SIG-M5 (cell line): Measurements from ENCODE around the gene GLI1.

Source experiments
- DNase-seq: peaks from one replicate; lab custom pipeline; 2025; lab: John Stamatoyannopoulos, UW

GLI1 gene

DNA sequence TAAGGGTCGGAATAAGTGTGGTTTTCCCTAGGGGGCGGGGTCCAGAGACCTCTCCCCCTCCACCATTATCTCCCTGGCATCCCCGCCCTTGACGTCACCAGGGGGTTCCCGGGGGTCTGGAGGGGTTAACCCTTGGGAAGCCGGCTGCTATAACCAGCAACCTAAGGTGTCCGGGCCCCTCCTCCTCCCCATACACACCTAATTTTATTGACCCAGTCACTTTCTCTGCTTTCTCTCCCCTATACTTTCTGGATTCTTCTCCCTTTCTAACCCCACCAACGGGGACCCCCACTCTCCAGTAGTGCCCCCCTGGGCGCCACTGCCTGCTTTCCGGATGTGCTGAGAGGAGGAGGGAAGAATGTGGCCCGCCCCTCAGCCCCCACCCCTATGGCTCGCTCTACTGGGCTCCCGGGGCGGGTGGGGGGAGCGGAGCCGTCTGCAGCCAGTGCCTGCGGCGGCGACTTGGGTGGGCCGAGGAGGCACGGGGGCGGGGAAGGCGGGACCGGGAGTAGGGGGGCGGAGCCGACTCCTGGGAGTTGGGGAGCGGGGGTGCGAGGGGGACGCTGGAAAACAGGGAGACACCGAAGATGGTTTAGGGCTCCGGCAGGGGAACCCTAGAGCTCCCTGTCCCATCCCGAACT lies 1.8 kb downstream of the GLI1 start:
- no peak for DNase-seq

DNA sequence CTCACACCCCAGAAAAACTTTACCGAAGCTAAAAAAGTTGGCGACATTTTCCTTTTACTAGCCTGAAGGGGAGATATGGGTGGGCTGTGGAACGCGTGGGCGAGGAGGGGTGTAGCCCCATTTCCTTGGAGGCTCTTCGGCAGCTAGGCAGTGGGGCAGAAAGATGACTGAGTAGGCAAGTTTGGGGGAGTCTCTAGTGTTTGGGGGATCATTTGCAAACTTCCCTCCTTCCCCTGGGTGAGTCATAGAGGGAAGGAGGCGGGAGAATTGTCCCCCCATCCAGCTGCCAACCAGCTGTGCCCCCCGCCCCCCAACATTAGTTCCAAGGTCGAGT lies 2.3 kb downstream of the GLI1 start:
- DNase-seq = no peak

DNA sequence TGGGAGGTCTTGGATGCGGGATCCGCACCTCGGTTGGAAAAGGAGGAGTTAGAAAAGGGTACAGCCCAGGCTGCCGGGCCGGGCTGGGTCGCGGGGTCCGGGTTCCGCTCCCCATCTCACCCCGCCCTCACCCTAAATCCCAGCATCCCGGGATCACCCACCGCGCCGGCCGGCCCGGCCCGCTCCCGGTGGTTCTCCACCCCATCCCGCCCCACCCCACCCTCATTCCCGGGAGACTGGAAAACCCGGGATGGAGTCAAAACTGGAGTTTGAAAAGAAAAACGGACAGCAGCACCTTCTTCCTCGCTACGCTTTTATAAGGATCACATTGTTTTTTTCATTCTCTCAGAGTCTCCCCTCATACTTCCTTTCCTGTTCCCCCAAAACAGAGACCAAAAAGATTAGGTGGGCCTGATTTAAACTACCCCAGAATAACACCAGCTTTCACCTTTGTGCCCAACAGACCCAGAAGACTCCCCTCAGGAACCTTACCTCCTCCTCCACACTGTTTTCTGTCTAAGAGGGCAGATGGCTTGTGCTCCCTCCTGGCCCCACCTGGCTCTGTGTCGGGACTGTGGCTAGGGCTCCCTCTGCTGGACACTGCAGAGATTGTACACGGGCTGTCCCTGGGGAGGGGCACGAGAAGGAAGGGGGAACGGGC lies 2.8 kb downstream of the GLI1 start:
- DNase-seq = no peak

DNA sequence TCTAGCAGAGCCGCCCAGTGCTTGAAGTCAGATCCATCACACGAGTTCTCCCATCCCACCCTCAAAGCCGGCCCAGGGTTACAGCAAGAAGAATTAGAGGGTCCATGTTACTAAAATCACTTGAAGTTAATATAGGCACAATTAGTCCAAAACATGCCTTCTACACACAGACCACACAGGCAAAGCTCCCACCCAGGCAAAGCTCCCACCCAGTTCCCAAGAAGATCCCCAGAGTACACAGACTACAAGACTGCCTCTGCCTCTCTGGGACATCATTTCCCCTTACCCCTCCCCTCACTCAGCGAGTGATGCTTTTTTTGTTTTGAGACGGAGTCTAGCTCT lies 3.3 kb downstream of the GLI1 start:
- DNase-seq = no peak

DNA sequence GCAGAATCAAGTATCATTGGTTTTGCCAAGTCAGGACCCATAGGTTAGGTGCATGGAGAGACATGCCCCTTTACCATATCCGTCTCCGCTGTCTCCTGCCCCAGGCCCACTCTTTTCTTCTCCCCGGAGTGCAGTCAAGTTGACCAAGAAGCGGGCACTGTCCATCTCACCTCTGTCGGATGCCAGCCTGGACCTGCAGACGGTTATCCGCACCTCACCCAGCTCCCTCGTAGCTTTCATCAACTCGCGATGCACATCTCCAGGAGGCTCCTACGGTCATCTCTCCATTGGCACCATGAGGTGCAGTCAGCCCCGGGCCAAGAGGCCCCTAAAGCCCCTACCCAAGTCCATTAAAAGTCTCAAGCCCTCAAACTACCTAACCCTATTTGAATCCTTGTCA lies 5.0 kb downstream of the GLI1 start:
- DNase-seq = no peak

DNA sequence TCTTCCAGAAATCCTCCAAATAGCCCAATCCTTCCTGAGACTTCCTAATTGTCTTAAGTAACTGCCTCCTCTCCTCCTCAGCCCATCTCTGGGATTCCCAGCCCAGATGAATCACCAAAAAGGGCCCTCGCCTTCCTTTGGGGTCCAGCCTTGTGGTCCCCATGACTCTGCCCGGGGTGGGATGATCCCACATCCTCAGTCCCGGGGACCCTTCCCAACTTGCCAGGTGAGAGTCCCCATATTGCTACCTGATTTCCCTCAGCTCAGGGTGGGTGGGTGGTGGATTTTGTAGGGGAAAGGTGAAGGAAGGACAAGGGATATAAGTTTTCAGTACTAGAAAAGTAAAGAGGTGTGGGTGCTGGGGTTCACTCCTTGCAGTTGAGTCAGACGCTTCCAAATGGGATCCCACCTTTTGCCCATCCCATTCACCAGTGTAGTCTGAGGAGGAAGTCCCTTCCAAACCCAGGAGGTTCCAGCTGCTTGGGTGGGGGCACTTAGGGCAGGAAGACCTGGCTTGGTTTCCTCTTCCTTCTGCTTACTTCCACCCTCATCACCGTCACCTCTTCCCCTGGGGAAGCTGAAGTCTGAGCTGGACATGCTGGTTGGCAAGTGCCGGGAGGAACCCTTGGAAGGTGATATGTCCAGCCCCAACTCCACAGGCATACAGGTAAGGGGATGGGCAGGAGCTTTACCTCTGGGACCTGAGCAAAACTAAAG lies 5.6 kb downstream of the GLI1 start:
- DNase-seq = no peak

DNA sequence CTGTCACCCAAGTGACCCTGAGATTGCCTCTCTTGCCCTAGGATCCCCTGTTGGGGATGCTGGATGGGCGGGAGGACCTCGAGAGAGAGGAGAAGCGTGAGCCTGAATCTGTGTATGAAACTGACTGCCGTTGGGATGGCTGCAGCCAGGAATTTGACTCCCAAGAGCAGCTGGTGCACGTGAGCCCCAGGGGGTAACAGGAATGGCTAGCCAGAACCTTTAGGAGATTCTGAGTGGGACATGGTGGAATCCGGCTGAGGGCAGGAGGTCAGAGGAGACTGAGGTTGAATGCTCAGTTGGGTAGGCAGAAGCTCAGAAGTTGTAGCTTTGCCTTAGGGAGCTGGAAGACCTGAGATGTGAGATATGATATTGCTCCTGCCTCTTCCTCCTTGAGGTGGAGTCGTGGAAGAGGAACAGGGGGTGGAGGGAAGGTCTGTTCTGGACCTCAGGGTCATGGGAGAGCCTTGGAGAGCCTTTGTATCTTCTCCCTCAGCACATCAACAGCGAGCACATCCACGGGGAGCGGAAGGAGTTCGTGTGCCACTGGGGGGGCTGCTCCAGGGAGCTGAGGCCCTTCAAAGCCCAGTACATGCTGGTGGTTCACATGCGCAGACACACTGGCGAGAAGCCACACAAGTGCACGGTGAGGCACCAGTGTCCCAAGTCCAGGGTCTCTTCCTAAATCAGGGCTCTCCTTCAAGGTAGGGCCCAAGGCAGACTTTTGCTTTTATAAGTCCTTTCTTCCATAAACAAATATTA lies 6.3 kb downstream of the GLI1 start:
- DNase-seq = no peak

DNA sequence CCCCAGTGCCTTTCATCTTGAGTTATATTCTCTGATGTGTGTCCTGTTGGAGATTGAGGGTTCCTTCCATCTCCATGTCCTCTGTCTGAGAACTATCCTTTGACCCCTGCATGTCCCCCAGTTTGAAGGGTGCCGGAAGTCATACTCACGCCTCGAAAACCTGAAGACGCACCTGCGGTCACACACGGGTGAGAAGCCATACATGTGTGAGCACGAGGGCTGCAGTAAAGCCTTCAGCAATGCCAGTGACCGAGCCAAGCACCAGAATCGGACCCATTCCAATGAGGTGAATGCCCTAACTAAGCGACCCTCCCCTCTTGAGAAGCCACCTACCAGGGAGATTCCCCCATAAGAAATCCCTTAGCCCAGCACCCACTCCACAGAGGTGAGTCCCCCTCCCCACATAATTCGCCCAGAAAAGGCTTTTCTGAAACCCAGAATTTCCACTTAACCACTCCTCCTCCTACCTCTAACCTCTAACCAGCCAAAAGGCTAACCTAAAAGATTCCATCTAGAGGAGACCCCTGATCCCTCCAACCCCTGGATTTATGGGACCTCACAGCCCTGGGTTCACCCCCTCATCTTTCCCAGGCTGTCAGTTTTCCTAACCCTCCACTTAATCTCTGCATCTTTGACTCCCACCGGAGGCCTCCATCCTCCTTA lies 7.8 kb downstream of the GLI1 start:
- no peak for DNase-seq

DNA sequence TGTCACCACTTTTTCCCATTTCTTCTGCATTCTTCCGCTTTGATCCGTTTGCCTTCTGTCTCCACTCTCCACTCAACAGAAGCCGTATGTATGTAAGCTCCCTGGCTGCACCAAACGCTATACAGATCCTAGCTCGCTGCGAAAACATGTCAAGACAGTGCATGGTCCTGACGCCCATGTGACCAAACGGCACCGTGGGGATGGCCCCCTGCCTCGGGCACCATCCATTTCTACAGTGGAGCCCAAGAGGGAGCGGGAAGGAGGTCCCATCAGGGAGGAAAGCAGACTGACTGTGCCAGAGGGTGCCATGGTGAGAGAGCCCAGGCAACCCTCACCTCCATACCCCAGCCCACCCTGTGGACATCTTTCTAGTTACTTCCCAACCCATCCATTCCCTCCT lies 8.3 kb downstream of the GLI1 start:
- no peak for DNase-seq

DNA sequence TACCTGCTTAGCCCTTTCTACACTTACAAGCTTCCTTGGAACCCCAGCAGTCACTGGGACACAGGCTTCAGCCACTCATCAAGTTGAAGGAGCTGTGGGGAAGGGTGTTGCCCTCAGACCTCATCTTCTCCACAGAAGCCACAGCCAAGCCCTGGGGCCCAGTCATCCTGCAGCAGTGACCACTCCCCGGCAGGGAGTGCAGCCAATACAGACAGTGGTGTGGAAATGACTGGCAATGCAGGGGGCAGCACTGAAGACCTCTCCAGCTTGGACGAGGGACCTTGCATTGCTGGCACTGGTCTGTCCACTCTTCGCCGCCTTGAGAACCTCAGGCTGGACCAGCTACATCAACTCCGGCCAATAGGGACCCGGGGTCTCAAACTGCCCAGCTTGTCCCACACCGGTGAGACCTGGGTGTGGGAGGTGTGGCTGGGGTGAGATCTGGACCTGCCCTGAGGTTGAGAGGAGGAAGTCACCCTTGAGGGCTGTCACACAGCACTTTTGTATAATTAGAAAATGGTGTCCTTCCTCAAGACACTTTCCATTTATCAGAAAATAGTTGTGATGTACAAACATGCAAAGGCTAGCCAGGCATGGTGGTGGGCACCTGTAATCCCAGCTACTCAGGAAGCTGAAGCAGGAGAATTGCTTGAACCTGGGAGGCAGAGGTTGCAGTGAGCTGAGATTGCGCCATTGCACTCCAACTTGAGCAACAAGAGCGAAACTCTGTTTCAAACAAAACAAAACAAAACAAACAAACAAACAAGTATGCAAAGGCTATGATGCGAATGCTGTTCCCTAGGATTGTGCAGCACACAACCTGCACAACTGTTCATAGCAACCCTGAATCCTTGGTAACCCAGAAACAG lies 9.9 kb downstream of the GLI1 start:
- no peak for DNase-seq

DNA sequence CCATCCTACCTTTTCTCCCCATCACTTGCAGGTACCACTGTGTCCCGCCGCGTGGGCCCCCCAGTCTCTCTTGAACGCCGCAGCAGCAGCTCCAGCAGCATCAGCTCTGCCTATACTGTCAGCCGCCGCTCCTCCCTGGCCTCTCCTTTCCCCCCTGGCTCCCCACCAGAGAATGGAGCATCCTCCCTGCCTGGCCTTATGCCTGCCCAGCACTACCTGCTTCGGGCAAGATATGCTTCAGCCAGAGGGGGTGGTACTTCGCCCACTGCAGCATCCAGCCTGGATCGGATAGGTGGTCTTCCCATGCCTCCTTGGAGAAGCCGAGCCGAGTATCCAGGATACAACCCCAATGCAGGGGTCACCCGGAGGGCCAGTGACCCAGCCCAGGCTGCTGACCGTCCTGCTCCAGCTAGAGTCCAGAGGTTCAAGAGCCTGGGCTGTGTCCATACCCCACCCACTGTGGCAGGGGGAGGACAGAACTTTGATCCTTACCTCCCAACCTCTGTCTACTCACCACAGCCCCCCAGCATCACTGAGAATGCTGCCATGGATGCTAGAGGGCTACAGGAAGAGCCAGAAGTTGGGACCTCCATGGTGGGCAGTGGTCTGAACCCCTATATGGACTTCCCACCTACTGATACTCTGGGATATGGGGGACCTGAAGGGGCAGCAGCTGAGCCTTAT lies 10.8 kb downstream of the GLI1 start:
- no peak for DNase-seq

DNA sequence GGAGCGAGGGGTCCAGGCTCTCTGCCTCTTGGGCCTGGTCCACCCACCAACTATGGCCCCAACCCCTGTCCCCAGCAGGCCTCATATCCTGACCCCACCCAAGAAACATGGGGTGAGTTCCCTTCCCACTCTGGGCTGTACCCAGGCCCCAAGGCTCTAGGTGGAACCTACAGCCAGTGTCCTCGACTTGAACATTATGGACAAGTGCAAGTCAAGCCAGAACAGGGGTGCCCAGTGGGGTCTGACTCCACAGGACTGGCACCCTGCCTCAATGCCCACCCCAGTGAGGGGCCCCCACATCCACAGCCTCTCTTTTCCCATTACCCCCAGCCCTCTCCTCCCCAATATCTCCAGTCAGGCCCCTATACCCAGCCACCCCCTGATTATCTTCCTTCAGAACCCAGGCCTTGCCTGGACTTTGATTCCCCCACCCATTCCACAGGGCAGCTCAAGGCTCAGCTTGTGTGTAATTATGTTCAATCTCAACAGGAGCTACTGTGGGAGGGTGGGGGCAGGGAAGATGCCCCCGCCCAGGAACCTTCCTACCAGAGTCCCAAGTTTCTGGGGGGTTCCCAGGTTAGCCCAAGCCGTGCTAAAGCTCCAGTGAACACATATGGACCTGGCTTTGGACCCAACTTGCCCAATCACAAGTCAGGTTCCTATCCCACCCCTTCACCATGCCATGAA lies 11.5 kb downstream of the GLI1 start:
- no peak for DNase-seq

DNA sequence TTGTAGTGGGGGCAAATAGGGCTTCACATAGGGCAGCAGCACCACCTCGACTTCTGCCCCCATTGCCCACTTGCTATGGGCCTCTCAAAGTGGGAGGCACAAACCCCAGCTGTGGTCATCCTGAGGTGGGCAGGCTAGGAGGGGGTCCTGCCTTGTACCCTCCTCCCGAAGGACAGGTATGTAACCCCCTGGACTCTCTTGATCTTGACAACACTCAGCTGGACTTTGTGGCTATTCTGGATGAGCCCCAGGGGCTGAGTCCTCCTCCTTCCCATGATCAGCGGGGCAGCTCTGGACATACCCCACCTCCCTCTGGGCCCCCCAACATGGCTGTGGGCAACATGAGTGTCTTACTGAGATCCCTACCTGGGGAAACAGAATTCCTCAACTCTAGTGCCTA lies 12.1 kb downstream of the GLI1 start:
- DNase-seq = no peak

DNA sequence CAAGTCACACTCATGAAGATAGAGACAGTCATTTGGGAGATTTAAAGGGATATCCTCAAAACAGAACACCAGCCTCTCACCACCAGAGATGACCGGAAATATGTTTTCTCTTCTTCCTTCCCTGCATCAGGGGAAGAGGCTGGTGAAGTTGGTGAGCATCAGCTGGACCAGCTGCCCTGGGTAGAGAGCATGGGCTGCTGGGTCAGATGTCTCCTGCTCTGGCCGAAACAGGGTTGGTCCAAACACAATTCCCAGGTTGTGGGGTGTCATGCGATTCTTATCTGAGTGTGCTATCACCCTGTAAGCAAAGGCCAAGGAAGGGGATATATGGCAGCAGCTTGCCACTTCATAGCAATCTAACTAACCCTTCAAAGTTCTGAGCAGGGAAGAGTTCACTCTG lies 12.8 kb downstream of the GLI1 start:
- DNase-seq = no peak

DNA sequence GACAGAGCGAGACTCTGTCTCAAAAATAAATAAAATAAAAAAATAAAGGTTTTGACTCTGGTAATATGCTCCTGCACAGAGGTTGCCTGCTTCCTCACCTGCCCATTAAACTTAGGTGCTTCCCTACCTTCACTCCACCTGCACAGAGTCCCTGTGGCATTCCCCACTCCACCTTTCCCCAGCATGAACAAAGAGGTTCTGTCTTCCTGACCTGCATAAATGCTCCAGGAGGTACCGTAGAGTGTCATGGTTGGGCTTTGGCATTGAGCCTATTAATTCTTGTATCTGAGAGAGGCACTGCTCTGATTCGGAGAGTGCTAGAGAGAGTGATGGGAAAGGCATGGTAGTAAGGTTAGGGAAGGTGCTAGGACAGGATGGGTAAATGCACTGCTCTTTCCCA lies 13.8 kb downstream of the GLI1 start:
- no peak for DNase-seq

DNA sequence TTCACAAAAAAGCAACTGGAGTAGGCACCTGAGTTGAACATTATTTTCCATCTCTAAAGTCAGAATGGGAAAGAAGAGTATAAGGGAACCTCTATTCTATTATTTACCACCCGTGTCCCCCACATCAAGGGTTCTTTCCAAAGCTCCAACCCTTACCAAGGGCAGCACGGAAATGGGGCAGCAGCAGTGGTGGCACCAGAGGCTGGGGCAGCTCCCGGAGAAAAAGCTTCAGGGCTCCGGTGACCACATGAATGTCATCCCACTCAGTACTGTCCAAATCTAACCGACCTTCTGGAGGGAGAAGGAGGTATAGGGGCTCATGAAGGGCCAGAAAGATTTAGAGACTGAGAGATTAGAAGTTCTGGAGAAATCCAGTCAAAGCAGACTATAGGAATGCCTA lies 14.3 kb downstream of the GLI1 start:
- no peak for DNase-seq

DNA sequence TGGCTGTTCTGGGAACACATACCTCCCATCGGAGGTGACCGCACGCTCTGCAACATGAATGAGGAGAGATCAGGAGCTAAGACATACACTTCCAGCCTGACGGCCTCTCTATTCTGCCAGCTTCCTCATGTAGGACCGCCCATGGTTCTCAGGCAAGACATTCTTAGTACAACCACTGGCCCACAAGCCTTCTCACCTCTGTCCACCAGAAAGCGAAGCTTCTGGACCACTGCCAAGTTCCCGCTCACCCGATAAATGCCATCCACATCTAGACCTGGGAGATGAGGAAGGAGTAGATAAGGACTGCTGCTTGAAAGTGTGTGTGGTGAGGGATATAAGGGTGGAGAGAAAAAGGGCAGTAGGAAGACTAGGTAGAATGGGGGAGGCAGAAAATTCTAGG lies 14.8 kb downstream of the GLI1 start:
- DNase-seq = no peak

DNA sequence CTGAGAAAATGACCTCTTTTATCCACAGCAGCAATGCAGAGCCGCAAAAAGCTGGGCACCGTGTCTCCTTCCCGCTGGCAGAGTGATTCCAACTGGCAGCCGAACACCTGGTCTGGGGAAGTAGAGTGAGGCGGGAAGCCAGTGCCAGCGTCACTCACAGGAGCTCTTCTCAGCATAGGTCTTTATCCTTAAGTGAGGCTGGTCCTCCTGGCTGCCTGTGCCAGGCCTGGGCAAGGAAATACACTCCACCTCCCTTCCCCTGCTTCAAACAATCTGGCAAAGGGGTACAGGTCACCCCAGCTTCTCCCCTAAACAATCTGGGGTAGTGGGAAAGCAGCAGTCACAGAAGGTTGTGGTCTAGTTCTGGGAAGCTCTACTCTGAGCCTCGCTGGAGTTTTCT lies 15.3 kb downstream of the GLI1 start:
- DNase-seq = no peak

DNA sequence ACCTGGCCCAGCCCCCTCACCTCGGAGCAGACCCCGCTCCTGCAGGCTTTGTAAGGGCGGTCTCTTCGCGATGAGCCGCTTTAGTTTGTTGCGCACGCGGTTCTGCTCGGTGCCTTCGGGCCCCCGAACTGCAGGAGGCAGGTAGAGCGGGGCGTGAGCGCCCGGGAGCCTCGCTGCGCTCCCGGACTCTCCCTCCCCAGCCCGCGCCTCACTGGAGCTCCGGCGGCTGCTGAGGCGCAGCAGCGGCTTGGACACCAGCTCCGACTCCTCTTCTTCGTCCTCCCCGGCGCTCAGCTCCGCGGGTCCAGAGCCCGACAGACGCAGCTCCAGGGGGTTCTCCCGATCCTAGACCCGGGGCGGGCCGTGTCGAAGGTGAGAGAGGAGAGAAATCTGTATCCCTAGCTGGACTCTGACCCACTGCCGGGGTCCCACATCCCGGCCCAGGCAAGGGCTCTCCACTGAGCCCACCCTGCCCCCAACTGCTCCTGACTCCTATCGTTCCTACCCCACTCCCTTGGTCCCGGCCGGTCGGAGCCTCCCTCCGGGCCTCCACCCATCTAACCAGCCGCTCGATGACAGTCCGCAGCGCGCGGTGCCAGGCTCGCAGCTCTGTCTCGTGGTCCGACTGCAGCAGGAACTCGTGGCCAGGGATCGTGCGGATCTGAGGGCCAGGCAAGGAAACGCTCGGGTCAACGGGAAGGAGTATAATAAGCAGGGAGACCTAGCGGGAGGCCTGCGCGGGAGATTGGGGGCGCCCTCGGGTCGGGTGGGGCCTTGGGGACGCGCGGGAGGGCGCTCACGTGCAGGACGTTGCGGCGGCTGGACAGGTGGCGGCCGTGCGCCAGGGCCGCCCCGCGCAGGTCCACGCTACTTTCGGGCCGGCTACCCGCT lies 15.9 kb downstream of the GLI1 start:
- no peak for DNase-seq
